GM12892 (cell line): ENCODE measurements around the gene PDF.
"Not testable (repeated sequence)": the region's sequence is repeated elsewhere in the genome, so short reads cannot be mapped to it uniquely, and the experiment has no call there.

Experiments used
- DNase-seq: peaks from one replicate; pipeline ENCODE4 v3.0.0; 2011; ENCODE audit not compliant: insufficient read length
- FAIRE-seq: peaks from 2 replicates; lab custom pipeline; 2011; peaks lifted over from hg19 to GRCh38; lab: Jason Lieb, UNC
- POLR2A ChIP-seq: IDR thresholded peaks from 2 replicates; pipeline ENCODE4 v1.6.1; 2011; ENCODE audit warnings: low read depth, low read length, control low read depth
- POLR2AphosphoS5 ChIP-seq: IDR thresholded peaks from 2 replicates; pipeline ENCODE4 v1.6.1; 2011; ENCODE audit warnings: low read depth, low read length, control low read depth
- TAF1 ChIP-seq: IDR thresholded peaks from 2 replicates; pipeline ENCODE4 v1.6.1; 2011; ENCODE audit warnings: low read depth, mild to moderate bottlenecking, control low read depth, low read length, borderline replicate concordance

PDF gene

DNA sequence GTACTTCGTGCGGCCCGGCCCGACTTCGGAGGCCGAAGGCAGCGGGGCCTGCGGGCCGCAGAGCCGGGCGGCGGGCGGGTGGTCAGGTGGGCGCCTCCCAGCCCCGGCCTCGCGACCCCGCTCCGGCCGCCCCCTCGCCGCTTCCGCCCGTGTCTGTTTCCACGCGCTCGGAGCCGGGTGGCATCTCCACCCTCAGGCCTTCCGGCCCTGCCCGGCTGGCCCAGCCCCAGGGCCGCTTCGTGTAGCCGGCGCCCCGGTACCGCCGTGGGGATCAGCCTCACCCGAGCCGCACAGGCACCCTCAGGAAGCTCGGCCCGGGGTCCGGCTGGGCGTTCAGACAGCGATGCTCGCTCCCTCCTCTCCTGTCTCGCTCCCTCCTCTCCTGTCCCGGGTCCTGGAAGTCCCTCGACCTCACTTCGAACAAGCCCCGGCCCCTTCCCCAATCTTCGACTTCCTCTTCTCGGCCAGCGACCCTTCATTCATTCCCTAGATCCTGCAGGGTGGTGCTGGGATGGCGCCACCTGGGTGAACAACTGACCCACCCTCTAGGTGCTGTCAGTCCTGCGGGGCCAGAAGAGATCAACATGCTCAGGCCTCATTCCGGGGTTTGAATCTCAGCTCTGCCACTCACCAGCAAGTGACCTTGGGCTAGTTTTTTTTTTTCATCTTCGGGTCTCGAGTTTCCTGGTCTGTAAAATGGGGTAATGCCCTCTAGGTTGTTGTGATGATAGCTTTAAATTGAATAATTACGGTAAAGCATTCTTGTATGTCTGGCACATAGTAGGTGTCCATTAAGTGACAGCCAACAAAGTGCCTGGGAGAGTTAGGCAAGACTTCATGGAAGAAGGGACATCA, 18.6 kb downstream of the PDF start:
- no peak for TF ChIP-seq POLR2A
- no peak for TF ChIP-seq POLR2AphosphoS5
- no peak for TF ChIP-seq TAF1
- FAIRE-seq (peak; percentile 57), DNase-seq (peak; percentile 58)

GRCh38 chr16:69310653-69311532, 19.5 kb downstream of the PDF start, which contains the start of gene VPS4A:
TSS of gene VPS4A (plus strand) at chr16:69311350. CDS start at chr16:69311512, 162 bp downstream.
- TF ChIP-seq TAF1 = peak; percentile 66; the same call in 1 of the 2 replicates
- TF ChIP-seq POLR2AphosphoS5 = no peak; the same call in 1 of the 2 replicates
- TF ChIP-seq POLR2A = peak; percentile 76
- FAIRE-seq (peak; percentile 99), DNase-seq (peak; percentile 93)

DNA sequence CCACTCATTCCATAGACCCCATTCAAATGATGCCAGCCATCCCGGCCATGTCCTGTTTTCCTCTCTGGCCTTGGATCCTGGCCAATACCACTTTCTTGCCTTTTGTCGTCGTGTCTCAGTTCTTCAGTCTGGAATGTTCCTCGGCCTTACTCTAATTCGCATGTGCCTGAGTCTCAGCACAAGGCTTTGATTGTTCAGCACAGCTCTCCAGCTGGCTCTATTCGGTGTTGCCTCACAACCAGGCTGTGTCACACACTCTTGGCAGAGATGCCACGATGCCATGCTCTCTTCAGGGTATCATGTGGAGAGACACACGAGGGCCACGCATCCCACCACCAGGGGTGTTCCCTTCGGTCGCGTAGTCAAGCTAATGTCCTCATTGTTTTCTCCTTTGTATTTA, 21.1 kb downstream of the PDF start:
- DNase-seq (no peak), FAIRE-seq (no peak)
- TF ChIP-seq TAF1 = no peak
- TF ChIP-seq POLR2AphosphoS5 = no peak
- no peak for TF ChIP-seq POLR2A

- no peak for FAIRE-seq
- DNase-seq = no peak
- TF ChIP-seq TAF1 (no peak), POLR2AphosphoS5 (no peak), POLR2A (no peak)
Observed at GRCh38 chr16:69307856-69308255, 22.5 kb downstream of the PDF start.

GRCh38 chr16:69307091-69307490, 23.3 kb downstream of the PDF start:
- FAIRE-seq = no peak
- TF ChIP-seq POLR2A (no peak), POLR2AphosphoS5 (no peak), TAF1 (no peak)

DNA sequence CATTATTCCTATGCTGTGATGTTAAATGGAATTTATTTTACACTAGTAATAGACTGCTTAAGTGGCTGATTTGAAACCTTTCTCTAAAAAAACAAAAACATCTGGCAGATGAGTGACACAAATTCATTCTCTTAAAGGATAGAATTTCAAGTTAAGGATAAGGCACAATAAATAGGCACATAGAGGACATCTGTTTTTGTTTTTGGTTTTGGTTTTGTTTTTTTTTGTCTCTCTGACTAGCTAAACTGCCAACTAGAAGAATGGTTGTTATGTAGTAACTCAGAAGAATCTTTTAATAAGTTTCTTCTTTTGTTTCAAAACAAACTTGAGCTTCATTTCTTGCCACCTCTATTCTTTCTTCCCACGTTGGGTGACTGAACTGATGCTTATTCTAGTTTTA, 24.4 kb downstream of the PDF start:
- no peak for FAIRE-seq
- TF ChIP-seq POLR2A (no peak), TAF1 (no peak), POLR2AphosphoS5 (no peak)
- DNase-seq = no peak

More at GRCh38 chr16:69307091-69307490, 23.3 kb downstream of the PDF start:
- no peak for DNase-seq

GRCh38 chr16:69302301-69302700, 28.1 kb downstream of the PDF start:
- TF ChIP-seq POLR2AphosphoS5 (no peak), POLR2A (no peak), TAF1 (no peak)
- DNase-seq (no peak), FAIRE-seq (no peak)

DNA sequence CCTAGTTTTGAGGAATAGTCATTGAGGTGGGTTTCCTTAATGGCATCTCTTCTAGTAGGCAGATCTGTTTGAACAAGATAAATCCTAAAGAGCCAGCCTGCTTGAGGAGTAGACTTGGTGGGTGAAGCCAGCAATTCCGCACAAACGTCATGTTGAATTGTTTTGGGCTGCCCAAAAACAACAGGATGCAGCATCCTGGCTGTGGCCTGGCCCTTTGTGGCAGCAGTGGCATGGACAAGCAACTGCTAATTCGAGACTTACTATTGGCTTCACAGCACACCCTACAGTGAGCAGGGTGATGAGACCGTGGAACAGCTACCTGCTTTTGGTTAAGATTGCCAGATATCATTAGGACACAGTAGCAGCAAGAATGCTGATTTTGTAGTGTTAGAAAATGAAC, 28.5 kb downstream of the PDF start:
- TF ChIP-seq TAF1 = no peak
- no peak for TF ChIP-seq POLR2AphosphoS5
- no peak for TF ChIP-seq POLR2A
- no peak for DNase-seq
- no peak for FAIRE-seq

GRCh38 chr16:69301187-69301586, 29.2 kb downstream of the PDF start:
- FAIRE-seq (no peak), DNase-seq (no peak)
- no peak for TF ChIP-seq POLR2AphosphoS5
- no peak for TF ChIP-seq POLR2A
- TF ChIP-seq TAF1 = no peak

DNA sequence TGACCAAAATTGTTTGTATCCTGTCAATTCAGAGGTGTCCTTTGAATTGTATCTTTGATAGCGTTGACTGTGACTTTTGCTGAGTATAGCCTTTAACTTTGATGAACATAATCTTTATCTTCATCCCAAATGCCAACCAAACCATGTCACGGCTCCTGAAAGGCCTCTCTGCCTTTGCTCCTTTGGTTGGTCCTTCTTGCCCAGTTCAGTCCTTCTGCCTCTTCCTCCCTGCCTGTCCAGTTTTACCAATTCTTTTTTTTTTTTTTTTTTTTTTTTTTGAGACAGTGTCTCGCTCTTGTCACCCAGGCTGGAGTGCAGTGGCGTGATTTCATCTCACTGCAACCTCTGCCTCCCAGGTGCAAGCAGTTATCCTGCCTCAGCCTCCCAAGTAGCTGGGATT, 32.1 kb downstream of the PDF start:
- no peak for DNase-seq
- TF ChIP-seq TAF1 = no peak
- no peak for TF ChIP-seq POLR2AphosphoS5
- TF ChIP-seq POLR2A = no peak
- FAIRE-seq = no peak

DNA sequence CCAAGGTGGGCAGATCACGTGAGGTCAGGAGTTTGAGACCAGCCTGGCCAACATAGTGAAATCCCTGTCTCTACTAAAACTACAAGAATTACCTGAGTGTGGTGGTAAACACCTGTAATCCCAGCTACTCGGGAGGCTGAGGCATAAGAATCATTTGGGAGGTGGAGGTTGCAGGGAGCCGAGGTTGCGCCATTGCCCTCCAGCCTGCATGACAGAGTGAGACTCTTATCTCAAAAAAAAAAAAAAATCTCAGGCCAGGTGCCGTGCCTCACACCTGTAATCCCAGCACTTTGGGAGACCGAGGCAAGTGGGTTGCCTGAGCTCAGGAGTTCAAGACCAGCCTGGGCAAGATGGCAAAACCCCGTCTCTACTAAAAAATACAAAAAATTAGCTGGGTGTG, 33.6 kb downstream of the PDF start:
- not testable (repeated sequence) for FAIRE-seq, DNase-seq

GRCh38 chr16:69294051-69294450, 36.3 kb downstream of the PDF start:
- no peak for FAIRE-seq
- TF ChIP-seq POLR2A (no peak), TAF1 (no peak)
- no peak for DNase-seq
